HG03175 (cell line): ENCODE measurements around the gene PZP.
"Not testable (repeated sequence)": the region's sequence is repeated elsewhere in the genome, so short reads cannot be mapped to it uniquely, and the experiment has no call there.

Source experiments
- ATAC-seq: cut with Tn5 transposase; IDR thresholded peaks from one replicate; pipeline ENCODE4 v1.9.1; 2021; ENCODE audit warnings: mild to moderate bottlenecking, moderate library complexity; ENCODE audit not compliant: unreplicated experiment

Gene PZP

DNA sequence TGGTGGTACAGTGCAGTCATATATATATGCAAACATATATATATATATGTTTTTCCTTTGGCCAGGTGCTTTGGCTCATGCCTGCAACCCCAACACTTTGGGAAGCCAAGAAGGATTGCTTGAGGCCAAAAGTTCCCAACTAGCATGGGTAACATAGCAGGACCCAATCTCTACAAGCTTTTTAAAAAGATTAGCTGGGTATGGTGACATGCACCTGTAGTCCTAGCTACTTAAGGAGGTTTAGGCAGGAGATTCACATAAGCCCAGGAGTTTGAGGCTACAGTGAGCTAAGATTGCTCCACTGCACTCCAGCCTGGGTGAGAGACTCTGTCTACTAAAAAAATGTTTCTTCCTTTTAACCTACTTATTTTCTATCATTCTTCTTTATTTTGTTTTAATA, 10.2 kb downstream of the PZP start:
- ATAC-seq, result no peak

DNA sequence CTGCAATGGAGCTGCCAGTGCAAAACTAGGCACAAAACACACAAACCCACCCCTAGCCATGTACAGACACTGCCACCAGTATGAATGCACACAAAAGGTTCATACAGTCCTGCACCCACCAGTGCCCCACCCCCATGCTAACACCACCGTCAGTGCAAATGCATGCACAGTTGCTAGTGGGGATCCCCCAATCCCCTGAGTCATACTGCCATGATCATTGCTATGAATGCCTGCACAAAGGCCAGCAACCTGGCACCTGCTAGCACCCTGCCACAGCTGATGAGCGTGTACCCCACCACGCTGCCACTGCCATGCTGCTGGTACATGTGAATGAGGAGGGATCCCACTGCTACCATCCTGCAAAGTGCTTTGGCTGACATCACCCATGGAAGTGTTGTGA, 23.9 kb downstream of the PZP start:
- no peak for ATAC-seq

DNA sequence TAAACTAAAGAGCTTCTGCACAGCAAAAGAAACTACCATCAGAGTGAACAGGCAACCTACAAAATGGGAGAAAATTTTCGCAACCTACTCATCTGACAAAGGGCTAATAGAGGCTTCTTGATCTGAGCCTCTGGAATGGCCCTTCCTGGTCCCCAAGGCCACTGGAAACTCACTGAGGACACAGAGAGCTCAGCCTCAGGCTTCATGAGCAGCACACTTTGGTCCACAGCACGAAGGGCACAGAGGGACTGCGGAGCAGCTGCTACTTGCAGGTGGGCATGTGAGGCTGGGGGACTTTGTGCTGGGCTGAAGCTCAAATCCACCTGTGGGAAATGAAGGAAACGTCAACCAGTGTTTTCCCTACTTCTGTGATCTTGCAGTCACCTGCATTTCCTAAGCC, 27.4 kb downstream of the PZP start:
- ATAC-seq, result no peak

DNA sequence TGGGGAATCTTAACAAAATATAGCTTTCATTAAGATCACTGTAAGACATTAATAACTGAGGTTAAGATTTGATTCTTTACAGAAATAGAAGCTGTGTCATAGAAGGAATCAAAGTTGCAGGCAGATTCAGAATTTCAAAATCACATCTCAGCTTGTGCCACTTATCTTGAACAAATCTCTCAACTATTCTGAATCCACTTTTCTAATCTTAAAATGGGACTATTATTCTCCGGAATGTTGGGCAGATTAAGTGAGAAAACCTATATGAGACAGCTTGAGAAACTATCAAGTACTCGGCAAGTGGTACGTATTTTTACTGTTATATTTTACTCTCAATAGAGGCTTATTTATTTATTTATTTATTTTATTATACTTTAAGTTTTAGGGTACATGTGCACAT, 28.4 kb downstream of the PZP start:
- no peak for ATAC-seq

DNA sequence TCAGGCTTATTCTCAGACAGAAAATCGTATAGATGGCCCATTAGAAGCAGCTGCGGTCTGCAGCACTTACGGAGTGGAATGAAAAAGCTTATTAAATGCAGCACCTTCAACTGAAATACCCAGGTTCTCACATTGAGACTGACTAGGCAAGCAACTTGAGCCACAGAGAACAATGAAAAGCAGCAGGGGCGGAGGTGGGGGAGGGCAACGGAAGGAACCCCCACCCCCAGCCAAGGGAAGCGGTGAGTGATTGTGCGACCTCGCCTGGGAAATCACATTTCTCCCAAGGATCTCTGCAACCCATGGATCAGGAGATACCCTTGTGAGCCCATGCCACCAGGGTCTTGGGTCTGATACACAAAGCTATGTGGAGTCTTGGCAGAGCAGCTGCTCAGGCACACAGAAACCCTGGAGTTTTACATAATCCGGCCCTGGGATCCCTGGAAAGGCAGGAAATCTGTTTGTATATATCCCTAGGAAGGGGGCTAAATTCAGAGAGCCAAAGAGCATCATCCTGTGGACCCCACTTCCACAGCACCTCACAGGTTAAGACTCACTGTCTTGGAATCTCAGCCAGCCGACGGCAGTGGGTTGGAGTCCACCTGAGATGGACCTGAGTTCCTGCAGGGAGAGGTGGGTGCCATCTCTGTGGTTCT, 38.1 kb downstream of the PZP start:
- no peak for ATAC-seq

DNA sequence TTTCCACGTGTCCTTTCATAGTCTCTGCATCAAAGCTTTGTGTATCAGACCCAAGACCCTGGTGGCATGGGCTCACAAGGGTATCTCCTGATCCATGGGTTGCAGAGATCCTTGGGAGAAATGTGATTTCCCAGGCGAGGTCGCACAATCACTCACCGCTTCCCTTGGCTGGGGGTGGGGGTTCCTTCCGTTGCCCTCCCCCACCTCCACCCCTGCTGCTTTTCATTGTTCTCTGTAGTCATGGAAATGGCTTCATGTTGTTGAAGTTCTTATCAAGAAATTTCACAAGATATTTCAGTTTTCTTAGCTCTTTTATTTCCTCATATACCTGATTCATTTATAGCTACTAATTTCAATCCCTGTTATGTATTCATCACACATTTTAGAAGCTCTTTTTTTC, 40.9 kb downstream of the PZP start:
- not testable (repeated sequence) for ATAC-seq

DNA sequence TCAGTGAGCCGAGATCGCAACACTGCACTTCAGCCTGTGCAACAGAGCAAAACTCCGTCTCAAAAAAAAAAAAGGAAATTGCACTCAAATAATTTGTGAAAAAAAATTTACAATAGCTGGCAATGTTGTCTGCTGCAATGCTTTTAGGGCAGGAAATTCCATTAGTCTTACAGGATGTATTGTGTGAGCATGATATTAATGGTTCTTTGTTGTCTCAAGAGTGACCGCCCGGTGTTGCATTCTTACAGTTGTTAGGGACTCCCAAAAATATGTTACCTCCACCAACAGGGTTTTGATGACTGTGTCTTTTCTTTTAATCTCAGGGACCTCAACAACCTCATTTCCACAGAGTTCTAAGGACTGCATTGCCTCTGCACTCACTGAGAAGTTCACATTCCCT, 44.8 kb downstream of the PZP start:
- no peak for ATAC-seq

DNA sequence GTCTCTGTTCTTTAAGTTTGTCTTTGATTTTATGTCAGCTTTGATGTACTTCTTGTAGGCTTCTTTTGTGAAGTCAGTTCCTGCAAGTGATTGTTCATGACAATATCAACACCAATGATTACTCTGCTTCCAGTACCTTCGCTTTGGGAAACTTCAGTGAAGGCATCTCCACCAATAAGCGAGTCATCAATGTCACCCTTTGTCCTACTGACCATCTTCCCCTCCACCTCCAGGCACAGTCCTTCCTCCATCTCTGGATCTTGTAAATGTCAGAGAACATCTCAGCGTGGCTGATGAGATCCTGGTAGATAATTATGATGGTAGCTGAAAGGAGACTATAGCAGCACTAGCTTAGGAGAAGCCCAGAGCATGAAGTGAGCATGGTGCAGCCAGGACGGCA, 52.1 kb downstream of the PZP start:
- no peak for ATAC-seq

DNA sequence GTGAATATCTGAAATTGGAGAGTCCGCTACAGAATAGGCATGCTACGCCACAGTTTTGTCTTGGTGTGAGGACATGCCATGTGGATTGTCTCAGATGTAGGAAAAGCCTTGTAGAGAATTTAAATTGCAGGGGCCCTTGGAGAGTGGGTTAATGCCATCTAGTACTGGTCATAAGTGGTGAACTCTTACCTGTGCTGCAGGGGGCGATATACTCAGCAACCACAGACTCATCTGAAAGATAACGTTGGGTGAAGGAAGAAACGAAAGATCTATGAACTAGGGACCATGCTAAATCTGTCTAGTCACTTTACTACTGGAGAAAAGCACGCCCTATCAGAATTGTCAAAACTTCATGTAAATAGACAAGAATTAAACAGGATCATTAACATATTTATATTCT, 58.8 kb downstream of the PZP start:
- ATAC-seq, result no peak

DNA sequence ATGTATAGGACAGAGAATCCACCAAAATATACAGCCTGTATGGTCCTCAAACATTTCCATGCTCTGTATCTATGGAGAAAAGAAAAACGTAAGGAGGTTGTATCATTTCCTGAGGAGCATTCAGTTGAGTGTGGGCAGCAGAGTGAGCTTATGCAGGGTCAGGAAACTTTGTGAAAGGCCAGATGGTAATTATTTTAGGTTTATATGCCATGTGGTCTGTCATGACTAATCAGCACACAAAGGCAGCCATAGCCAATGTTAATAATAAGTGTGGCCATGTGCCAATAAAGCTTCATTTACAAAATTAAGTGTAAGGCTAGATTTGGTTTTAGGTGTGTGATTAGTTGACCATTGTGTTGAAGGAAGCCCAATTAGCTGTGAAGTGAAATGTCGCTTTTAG, 59.3 kb downstream of the PZP start:
- no peak for ATAC-seq

DNA sequence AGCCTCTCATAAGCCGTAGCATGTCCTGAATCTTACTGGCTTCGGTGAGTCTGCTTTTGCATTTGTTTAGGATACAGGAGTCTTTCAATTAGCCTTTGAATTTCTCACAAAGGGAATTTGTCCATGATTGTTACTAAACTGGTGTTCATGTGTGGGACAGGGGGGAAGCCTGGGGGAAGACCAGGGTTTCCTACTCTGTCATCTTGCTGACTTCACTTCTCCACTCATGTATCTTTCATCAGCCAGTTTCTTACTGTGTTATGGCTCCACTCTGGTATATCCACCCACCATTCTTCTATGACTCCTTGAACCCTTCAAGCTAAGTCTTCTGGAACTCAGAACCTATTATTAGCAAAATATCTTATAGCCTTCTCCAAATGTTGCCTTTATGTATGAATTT, 60.7 kb downstream of the PZP start:
- ATAC-seq, result no peak

DNA sequence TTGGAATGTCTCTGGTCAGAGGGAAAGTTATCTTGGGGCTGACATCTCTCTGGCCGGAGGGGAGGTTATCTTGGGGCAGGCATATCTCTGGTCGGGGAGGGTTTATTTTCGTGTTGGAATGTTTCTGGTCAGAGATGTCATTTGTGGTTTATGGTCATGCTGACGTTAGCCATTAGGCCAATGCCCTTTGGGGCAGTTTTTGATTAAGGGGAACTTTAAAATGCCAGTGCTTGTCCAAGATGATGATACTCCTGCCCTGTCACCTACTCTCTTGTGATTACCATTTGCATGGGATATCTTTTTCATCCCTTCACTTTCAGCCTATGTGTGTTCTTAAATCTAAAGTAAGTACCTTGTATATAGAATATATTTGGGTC, 63.5 kb downstream of the PZP start:
- ATAC-seq, result no peak

DNA sequence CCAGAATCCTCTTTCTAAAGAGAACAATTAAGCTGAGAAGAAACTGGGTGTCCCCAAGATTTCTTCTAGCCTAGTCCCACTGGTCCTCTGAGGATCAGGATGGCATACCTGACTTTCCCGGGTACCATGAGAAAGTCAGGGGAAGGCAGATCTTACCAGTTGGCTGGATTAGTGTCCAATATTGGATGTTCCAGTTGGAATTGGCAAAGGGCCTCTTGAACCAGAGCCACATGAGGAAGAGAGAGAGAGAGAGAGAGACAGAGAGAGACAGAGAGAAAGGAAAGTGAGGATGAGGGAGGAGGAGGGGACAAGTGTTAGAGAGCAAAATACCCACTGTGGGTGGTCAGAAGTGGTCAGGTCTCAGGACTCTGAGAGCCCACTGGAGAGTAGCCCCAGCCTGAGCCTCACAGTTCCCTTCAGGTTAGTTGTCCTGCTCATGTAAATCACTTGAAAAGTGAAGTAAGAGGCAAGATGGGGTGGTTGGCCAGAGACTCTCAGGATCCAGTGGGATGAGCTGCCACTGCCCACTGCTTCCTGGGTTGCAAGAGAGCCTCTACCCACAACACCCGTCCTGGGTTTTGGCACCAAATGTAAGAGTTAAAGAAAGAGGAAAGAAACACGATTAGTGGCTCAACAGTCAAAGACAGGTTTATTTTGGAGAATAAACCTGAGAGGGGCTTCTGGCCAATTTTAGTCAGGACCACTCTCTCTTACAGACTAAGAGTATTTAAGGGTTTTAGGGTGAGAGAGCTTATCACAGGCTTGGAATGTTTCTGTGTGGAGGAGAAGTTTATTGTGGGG, 64.1 kb downstream of the PZP start:
- no peak for ATAC-seq

DNA sequence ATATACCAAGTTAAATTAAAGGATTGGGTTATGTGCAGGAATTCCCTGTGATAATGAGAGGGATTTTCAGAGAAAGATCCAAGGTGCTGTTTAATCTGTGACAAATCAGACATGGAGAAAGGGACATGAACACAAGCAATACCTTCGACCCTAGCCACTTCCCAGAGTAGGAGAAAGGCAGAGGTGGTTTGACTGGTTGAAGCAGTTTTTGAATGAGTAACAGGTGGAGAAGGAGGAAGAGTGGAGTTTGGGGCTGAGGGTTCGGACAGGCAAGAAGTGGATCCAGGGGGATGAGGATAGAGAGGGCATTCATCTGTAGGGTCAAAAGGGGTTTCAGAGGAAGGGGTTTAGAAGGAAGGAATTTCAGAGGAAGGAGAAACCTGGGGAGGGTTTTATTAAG, 65.1 kb downstream of the PZP start:
- no peak for ATAC-seq

DNA sequence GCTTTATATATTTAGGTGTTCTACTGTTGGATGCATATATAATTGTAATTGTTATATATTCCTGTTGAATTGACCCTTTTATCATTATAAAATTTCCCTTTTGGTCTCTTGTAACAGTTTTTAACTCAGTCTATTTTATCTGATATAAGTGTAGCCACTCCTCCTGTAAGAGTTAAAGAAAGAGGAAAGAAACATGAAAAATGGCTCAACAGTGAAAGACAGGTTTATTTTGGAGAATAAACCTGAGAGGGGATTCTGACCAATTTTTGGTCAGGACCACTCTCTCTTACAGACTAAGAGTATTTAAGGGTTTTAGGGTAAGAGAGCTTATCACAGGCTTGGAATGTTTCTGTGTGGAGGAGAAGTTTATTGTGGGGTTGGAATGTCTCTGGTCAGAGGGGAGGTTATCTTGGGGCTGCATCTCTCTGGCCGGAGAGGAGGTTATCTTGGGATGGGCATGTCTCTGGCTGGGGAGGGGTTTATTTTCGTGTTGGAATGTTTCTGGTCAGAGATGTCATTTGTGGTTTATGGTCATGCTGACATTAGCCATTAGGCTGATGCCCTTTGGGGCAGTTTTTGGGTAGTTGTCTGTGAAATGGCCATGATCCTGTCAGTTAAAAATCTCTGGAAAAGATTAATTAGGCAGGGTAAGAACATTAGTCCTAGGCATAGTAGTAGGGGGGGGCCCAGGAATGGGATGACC, 68.5 kb downstream of the PZP start:
- not testable (repeated sequence) for ATAC-seq

DNA sequence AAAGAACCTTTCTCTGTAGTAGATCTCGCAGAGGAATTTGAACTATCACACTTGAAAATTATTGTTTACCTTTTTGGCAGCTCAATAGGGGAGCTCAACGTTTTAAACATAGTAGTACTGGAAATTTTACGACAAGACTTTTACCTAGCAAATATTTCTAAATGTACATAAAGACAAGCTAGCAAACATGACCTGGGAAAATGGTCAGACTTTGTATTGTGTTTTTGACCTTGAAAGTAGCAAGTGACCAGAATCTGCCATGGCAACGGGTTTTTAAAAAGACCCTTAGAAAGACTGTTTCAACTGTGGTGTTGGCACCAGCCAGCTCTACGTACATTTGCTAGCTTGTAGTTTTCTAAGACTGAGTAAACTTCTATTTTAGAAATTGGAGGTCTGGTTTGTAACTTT, 72.3 kb downstream of the PZP start:
- ATAC-seq, result no peak

DNA sequence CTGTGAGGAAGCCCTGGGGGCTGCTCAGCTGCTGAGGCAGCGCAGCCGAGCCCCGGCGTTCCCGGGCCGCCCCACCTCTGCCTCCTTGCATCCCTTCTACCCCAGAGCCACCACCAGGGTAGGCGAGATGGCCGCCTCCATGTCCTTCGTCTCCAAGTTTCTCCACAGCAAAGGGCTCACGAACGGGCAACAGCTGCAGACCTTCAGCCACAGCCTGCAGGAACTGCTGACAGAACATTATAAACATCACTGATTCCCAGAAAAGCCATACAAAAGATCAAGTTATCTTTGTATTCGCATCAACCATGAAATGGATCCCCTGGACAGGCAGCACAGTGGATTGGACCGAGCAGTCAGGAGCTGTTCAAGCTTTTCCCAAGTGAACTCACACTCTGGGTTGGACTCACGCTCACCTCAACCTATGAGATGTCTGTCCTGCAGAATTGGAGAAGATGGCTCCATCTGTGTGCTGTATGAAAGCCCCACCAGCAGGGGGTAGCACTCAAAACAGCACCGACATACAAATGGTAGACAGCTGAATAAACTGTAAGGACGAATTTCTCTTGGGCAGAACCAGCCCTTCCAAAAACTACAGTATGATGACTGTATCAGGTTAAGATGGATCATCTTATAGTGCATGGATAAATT, 73.1 kb downstream of the PZP start:
- ATAC-seq, result no peak

DNA sequence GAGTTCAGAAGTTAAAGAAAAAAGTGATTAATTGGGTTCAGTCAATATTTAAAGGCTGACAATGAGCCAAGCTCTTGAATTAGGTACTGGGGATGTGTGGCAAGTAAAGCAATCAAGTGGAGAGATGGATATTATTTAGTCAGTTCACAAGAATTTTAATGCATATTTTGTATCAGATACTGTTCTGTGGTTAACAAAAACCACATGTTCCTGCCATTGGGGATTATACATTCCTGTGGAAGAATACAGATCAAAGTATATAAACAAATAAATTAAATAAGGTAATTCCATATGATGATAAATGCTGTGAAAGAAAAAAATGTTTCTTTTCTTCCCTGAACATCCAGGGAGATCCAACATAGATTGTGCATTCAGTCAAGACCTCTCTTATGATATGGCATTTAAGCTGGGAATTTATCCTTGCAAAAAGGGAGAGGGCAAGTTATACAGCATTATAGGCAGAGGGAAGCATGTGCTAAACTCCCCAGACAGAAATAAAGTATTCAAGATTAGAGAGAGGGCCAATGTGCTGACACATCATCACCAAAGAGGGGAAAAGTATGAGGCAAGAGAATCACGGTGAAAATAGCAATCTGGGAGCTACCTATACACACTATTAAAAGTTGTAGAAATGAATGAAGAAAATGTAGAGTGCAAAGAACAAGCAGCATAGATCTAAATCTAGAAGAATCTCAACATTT, 74.8 kb downstream of the PZP start:
- no peak for ATAC-seq

DNA sequence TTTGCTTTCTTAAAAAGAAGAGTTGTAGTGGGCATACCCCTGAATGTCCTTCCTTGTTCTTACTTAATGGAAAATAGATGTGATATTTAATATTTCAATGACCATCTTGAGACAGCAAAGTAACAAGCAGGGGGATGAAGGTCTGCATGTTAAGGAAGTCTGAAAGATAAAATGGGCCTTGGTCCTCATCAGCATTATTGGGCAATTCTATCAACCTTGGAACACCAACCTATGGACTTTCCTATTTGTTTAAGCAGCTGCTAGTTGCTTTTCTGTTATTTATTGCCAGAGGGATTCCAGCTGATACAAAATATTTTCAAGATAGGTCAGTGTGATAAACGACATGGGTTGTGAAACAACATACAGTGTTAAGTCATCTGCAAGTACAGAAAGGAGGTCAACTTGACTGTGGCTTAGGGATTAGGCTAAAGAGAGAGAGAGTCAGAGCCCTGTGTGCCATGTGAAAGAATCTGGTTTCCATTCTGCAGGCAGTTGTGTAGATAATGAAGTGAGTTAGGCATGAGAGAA, 76.1 kb downstream of the PZP start:
- ATAC-seq, result no peak

DNA sequence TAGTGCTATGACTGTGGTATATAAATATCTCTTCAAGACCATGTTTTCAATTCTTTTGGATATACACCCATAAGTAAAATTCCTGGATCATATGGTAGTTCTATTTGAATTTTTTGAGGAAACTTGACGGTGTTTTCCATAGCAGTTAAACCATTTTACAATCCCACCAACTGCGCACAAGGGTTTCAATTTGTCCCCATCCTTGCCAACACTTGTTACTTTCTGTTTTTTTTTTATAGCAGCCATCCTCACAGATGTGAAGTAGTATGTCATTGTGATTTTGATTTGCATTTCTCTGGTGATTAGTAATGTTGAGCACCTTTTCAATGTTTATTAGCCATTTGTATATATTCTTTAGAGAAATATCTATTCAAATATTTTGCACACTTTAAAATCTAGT, 78.0 kb downstream of the PZP start:
- ATAC-seq, result no peak
